Thoracic aorta (tissue), 2 donors: ENCODE results near the gene CDAN1. TPM values are rescaled to one million over a fixed set of nuclear protein-coding genes. Genes with fewer than 3 reads are reported as not detected.

Experiments
- ATAC-seq: fragments of 150-250 bp; one replicate; pipeline ENCODE4 v1.8.0; 2017; ENCODE audit warnings: low read depth; ENCODE audit not compliant: insufficient number of reproducible peaks, low FRiP score
- DNase-seq: peaks from one replicate; pipeline ENCODE4 v3.0.0-alpha.2; 2020; ENCODE audit warnings: low spot score
- H3K27ac ChIP-seq, 2 donors: fragments of 200-600 bp; sonication (generic); 1 replicate in 1 of 2; 2 replicates in 1 of 2; pipeline ENCODE4 v1.5.1; 2016; ENCODE audit warnings: mild to moderate bottlenecking in 2 of 2, moderate library complexity in 2 of 2
- H3K27me3 ChIP-seq: fragments of 200-600 bp; sonication (generic); replicated peaks from 2 replicates; pipeline ENCODE4 v1.6.0; 2016; ENCODE audit warnings: mild to moderate bottlenecking; ENCODE audit not compliant: insufficient read depth
- H3K36me3 ChIP-seq: fragments of 200-600 bp; sonication (generic); one replicate; pipeline ENCODE4 v1.5.1; 2016
- H3K4me1 ChIP-seq, 2 donors: fragments of 200-600 bp; sonication (generic); 1 replicate in 1 of 2; 2 replicates in 1 of 2; pipeline versions ENCODE4 v1.5.1 to v1.6.0; 2016; ENCODE audit warnings: low read depth in 2 of 2, mild to moderate bottlenecking in 1 of 2; ENCODE audit not compliant: control insufficient read depth in 1 of 2
- H3K4me3 ChIP-seq: fragments of 200-600 bp; sonication (generic); 2 replicates; pipeline ENCODE4 v1.5.1; 2016; ENCODE audit warnings: mild to moderate bottlenecking
- H3K9me3 ChIP-seq: fragments of 200-600 bp; sonication (generic); 2 replicates; pipeline ENCODE4 v1.5.1; 2016
- total RNA-seq, 2 donors: library from RNA; depleted of rRNA; stranded (reverse); fragments of >200 nt; gene quantifications; one replicate each; pipeline versions ENCODE4 v1.1.0 to v1.2.3, GENCODE V29; 2016
- TF ChIP-seq, protein P1 (sequence below): fragments of 200-600 bp; sonication (generic); IDR thresholded peaks from one replicate; pipeline ENCODE4 v1.5.1; 2019; ENCODE audit warnings: antibody characterized with exemption

Gene CDAN1
- total RNA-seq, 2 donors from 2014 or later = 16.2 to 19.1 TPM

GRCh38 chr15:42705336-42705735 is 31.6 kb downstream of the CDAN1 start:
- no peak for ATAC-seq

GRCh38 chr15:42704492-42704926 is 32.4 kb downstream of the CDAN1 start:
- H3K36me3 ChIP-seq = no peaks in the 10 kb centered on the region
- H3K9me3 ChIP-seq = no peaks in the 10 kb centered on the region
- TF ChIP-seq, protein P1, sequence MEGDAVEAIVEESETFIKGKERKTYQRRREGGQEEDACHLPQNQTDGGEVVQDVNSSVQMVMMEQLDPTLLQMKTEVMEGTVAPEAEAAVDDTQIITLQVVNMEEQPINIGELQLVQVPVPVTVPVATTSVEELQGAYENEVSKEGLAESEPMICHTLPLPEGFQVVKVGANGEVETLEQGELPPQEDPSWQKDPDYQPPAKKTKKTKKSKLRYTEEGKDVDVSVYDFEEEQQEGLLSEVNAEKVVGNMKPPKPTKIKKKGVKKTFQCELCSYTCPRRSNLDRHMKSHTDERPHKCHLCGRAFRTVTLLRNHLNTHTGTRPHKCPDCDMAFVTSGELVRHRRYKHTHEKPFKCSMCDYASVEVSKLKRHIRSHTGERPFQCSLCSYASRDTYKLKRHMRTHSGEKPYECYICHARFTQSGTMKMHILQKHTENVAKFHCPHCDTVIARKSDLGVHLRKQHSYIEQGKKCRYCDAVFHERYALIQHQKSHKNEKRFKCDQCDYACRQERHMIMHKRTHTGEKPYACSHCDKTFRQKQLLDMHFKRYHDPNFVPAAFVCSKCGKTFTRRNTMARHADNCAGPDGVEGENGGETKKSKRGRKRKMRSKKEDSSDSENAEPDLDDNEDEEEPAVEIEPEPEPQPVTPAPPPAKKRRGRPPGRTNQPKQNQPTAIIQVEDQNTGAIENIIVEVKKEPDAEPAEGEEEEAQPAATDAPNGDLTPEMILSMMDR = peak; percentile 79
- peaks cover 10 to 19% of the 10 kb centered on the region in 2 donors for H3K4me1 ChIP-seq
- DNase-seq = peak; percentile 47
- H3K4me3 ChIP-seq = no peak overlapping the region
- no peaks in the 10 kb centered on the region for H3K27me3 ChIP-seq
- H3K27ac ChIP-seq = no peak overlapping the region
- peak; percentile 79 for ATAC-seq

More at GRCh38 chr15:42705336-42705735, 31.6 kb downstream of the CDAN1 start:
- Histone ChIP-seq H3K27ac (no peak overlapping the region), H3K4me3 (no peak overlapping the region), H3K4me1 (peaks cover 10 to 19% of the 10 kb centered on the region in 2 donors), H3K27me3 (no peaks in the 10 kb centered on the region), H3K9me3 (no peaks in the 10 kb centered on the region), H3K36me3 (no peaks in the 10 kb centered on the region)
- TF ChIP-seq, protein P1 = no peak
- no peak for DNase-seq

- no peak overlapping the region for H3K27ac ChIP-seq
- H3K27me3 ChIP-seq = no peaks in the 10 kb centered on the region
- TF ChIP-seq, protein P1 = no peak
- DNase-seq (no peak), ATAC-seq (no peak)
- H3K4me3 ChIP-seq = no peak overlapping the region
- H3K36me3 ChIP-seq = peaks cover 20% of the 10 kb centered on the region
- H3K9me3 ChIP-seq = no peaks in the 10 kb centered on the region
- peaks cover 3 to 16% of the 10 kb centered on the region in 2 donors for H3K4me1 ChIP-seq
Observed at GRCh38 chr15:42696626-42697025, 40.3 kb downstream of the CDAN1 start.

DNA sequence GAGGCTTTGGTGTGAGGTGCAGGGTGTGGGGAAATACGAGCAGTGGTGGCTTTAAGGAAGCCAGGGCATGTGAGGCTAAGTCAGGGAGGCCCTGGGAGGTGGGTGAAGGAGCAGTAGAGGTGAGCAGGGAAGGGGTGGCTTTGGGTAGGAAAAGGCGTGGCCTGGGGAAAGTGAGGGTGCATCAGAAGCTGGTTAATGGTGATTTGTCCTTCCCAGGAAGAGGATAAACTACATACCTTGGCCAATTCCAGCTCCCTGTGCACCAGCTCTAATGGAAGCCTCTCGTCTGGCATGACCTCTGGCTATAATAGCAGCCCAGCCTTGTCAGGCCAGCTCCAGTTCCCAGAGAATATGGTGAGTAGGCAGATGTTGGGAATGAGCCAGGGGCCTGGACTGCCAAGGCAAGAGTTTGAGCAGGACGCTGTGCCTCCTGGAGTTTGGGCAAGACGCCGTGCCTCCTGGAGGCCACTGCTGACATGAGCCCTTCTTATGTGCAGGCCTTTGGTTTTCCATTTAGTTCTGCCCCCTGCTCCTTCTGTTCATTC is 41.3 kb downstream of the CDAN1 start:
- TF ChIP-seq, protein P1 = peak; percentile 21
- ATAC-seq (peak; percentile 15), DNase-seq (peak; percentile 29)
- no peaks in the 10 kb centered on the region for H3K27me3 ChIP-seq
- peaks cover 3 to 16% of the 10 kb centered on the region in 2 donors for H3K4me1 ChIP-seq
- H3K27ac ChIP-seq = peak overlapping the region; percentile 50 to 62
- no peak overlapping the region for H3K4me3 ChIP-seq
- H3K9me3 ChIP-seq = no peaks in the 10 kb centered on the region
- H3K36me3 ChIP-seq = peaks cover 24% of the 10 kb centered on the region

GRCh38 chr15:42694398-42694797 is 42.5 kb downstream of the CDAN1 start:
- ATAC-seq (no peak), DNase-seq (no peak)
- Histone ChIP-seq H3K36me3 (peaks cover 31% of the 10 kb centered on the region), H3K9me3 (no peaks in the 10 kb centered on the region), H3K4me1 (peaks cover 3 to 16% of the 10 kb centered on the region in 2 donors), H3K4me3 (no peak overlapping the region), H3K27ac (no peak overlapping the region), H3K27me3 (no peaks in the 10 kb centered on the region)
- TF ChIP-seq, protein P1 = no peak
